ENCODE data around the gene DAD1. TPM values are rescaled to one million over a fixed set of nuclear protein-coding genes. Genes with fewer than 3 reads are reported as not detected.

DAD1 gene
- total RNA-seq, 2 experiments from 2014 or later: 117 to 154 TPM

DNA sequence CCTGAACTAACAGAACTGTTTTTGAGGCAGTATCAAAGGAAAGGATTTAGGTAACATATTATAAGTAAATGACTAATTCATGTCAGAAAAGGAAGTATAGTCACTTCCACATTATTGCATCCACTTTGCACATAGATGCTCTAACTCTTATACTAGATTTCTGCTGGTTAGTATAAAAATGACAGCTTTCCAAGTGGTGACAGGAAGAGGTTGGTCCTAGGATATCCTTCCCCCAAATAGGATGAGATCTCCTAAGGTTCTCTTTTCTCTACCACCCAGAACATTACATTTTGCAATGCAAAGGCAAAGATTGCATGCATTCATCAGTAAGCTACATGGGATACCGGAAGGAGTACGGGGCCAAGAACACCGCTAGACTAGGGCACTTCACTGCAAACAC is 15.2 kb downstream of the DAD1 start:
- Histone ChIP-seq H3K36me3 (ENCODE audit: insufficient read depth, low read length) (peaks cover 63% of the 10 kb centered on the region), H3K9me2 (ENCODE audit: insufficient read depth, low read length) (no peaks in the 10 kb centered on the region), H2AFZ (ENCODE audit: low read length) (no peak overlapping the region), H3K4me2 (ENCODE audit: low read length) (no peak overlapping the region), H3K9me3 (ENCODE audit: low read length) (no peaks in the 10 kb centered on the region), H3K27ac (ENCODE audit: low read depth, low read length, poor library complexity, severe bottlenecking) (no peak overlapping the region), H3K79me2 (ENCODE audit: insufficient read depth, low read depth, low read length) (peaks cover 26% of the 10 kb centered on the region; the same call in 1 of the 2 replicates), H4K20me1 (ENCODE audit: insufficient read depth, low read length) (no peaks in the 10 kb centered on the region), H3K4me3 (ENCODE audit: low read depth, low read length, poor library complexity, severe bottlenecking) (no peak overlapping the region), H3K4me1 (ENCODE audit: insufficient read depth, low read length, poor library complexity, severe bottlenecking) (peaks cover 27% of the 10 kb centered on the region)
- TF ChIP-seq, protein P1, sequence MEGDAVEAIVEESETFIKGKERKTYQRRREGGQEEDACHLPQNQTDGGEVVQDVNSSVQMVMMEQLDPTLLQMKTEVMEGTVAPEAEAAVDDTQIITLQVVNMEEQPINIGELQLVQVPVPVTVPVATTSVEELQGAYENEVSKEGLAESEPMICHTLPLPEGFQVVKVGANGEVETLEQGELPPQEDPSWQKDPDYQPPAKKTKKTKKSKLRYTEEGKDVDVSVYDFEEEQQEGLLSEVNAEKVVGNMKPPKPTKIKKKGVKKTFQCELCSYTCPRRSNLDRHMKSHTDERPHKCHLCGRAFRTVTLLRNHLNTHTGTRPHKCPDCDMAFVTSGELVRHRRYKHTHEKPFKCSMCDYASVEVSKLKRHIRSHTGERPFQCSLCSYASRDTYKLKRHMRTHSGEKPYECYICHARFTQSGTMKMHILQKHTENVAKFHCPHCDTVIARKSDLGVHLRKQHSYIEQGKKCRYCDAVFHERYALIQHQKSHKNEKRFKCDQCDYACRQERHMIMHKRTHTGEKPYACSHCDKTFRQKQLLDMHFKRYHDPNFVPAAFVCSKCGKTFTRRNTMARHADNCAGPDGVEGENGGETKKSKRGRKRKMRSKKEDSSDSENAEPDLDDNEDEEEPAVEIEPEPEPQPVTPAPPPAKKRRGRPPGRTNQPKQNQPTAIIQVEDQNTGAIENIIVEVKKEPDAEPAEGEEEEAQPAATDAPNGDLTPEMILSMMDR (conservative IDR thresholded peaks at IDR 0.05; ENCODE audit: low read length): no peak
- no peak for TF ChIP-seq EZH2phosphoT487 (IDR thresholded peaks at IDR 0.05; ENCODE audit: borderline replicate concordance, low read depth, low read length)
- intact Hi-C loops (cut with micrococcal nuclease; ENCODE audit: unreplicated experiment): loop anchor here (5.0 to 10.0 kb wide), 3 partner anchors 262 to 481 kb away; partner anchors contain the start of gene CDH24
- ChIA-PET POLR2A (interaction anchor here (1.0 kb wide), 1 partner anchor 16 kb away, joined by 4 read pairs; no protein-coding TSS in a partner anchor), CTCF (ENCODE audit: unreplicated experiment) (no interaction called here)
- DNase-seq (ENCODE audit: low spot score): no peak
- BruUV-seq (replicated peaks): no TSS peak

DNA sequence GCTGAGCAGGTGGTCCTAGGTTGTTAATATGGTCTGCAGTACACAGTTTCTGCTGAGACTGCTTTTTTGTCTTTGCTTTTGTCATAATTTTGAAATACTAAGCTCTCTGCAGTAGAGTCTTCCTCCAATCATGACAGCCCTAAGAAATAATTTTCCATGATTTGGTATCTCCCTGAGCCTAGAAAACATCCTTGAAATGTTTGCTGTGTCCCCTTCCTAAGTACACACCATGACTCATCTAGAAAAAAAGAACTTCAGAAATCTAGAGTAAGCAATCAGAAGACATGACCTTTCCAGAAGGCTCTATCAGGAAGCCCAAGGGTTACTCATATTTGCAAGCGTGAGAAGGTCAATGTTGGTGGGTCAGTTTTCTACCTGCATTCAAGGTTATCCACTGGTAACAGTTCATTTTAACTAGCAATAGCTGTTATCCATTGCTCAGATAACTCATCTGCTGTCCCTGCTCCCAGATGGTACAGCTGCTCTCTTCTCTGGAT is 16.4 kb downstream of the DAD1 start:
- Histone ChIP-seq H4K20me1 (ENCODE audit: insufficient read depth, low read length) (no peaks in the 10 kb centered on the region), H2AFZ (ENCODE audit: low read length) (no peak overlapping the region), H3K4me3 (ENCODE audit: low read depth, low read length, poor library complexity, severe bottlenecking) (no peak overlapping the region), H3K9me3 (ENCODE audit: low read length) (no peaks in the 10 kb centered on the region), H3K4me2 (ENCODE audit: low read length) (no peak overlapping the region), H3K79me2 (ENCODE audit: insufficient read depth, low read depth, low read length) (peaks cover 34% of the 10 kb centered on the region; the same call in 1 of the 2 replicates), H3K4me1 (ENCODE audit: insufficient read depth, low read length, poor library complexity, severe bottlenecking) (peaks cover 37% of the 10 kb centered on the region), H3K36me3 (ENCODE audit: insufficient read depth, low read length) (peaks cover 68% of the 10 kb centered on the region), H3K9me2 (ENCODE audit: insufficient read depth, low read length) (no peaks in the 10 kb centered on the region), H3K27ac (ENCODE audit: low read depth, low read length, poor library complexity, severe bottlenecking) (no peak overlapping the region)
- intact Hi-C loops (cut with micrococcal nuclease; ENCODE audit: unreplicated experiment): loop anchor here (5.0 to 10.0 kb wide), 3 partner anchors 260 to 482 kb away; partner anchors contain the start of gene CDH24
- no peak for DNase-seq (ENCODE audit: low spot score)
- TF ChIP-seq, protein P1 (conservative IDR thresholded peaks at IDR 0.05; ENCODE audit: low read length): no peak
- TF ChIP-seq EZH2phosphoT487 (IDR thresholded peaks at IDR 0.05; ENCODE audit: borderline replicate concordance, low read depth, low read length): no peak
- ChIA-PET POLR2A (interaction anchor here (0.7 to 0.9 kb wide), 3 partner anchors 17 to 144 kb away, joined by 3 to 4 read pairs (median 3); no protein-coding TSS in a partner anchor), CTCF (ENCODE audit: unreplicated experiment) (interaction anchor here (1.4 to 1.5 kb wide), 2 partner anchors 17 to 280 kb away, joined by 3 to 4 read pairs; partner anchors contain the start of gene DAD1)
- no TSS peak for BruUV-seq (replicated peaks)

All from OCI-LY7 (cell line).